Activated naive CD4-positive, alpha-beta T cell treated with anti-CD3 and anti-CD28 coated beads, Interleukin-2, amount 50 U/mL, for 72 hours (primary cell): ENCODE results near the gene ACTR3. TPM values are rescaled to one million over a fixed set of nuclear protein-coding genes. Genes with fewer than 3 reads are reported as not detected.

Experiments
- ATAC-seq, 2 donors: fragments of 150-1000 bp; cut with Tn5 transposase; 2 replicates each; pipeline ENCODE4 v1.10.0; 2021; ENCODE audit warnings: mild to moderate bottlenecking in 2 of 2, moderate library complexity in 2 of 2
- DNase-seq, 2 donors: peaks; one replicate each; pipeline ENCODE4 v3.0.0; 2021 to 2022; ENCODE audit warnings: low spot score in 2 of 2
- H3K27ac Mint-ChIP-seq, 2 donors: one replicate each; pipeline ENCODE4 v1.8.0; 2022; ENCODE audit warnings: mild to moderate bottlenecking in 2 of 2, mixed read lengths in 2 of 2
- H3K36me3 Mint-ChIP-seq, 2 donors: one replicate each; pipeline ENCODE4 v1.8.0; 2022; ENCODE audit warnings: mixed read lengths in 2 of 2
- H3K9me3 Mint-ChIP-seq, 2 donors: one replicate each; pipeline ENCODE4 v1.8.0; 2022; ENCODE audit warnings: mixed read lengths in 2 of 2
- total RNA-seq, 2 donors: library from RNA; stranded (reverse); gene quantifications; one replicate each; pipeline ENCODE4 v1.2.3, GENCODE V29; 2022

Gene ACTR3
- total RNA-seq, 2 donors from 2014 or later = 520 to 570 TPM

DNA sequence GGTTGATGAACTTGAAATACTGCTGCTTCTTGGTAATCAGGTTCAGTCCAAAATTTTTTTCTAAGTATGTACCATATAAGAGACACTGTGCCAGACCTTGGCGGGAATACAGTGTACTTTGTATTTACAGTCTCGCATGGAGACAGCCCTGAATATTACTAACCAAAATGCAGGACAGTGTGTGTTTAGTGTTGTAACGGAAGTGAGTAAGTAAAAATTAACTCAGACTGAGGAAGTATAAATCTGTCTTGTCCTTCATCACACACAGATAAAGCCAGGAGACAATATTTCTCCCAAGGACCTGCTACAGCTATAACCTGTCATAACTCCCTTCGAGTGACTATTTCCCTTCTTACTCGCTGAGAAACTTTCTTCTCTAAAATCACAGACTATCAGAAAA, 76.9 kb downstream of the ACTR3 start:
- DNase-seq (no peak), ATAC-seq (peak; percentile 18)
- no peaks in the 10 kb centered on the region for H3K9me3 Mint-ChIP-seq
- H3K36me3 Mint-ChIP-seq = no peaks in the 10 kb centered on the region
- H3K27ac Mint-ChIP-seq = no peak overlapping the region

DNA sequence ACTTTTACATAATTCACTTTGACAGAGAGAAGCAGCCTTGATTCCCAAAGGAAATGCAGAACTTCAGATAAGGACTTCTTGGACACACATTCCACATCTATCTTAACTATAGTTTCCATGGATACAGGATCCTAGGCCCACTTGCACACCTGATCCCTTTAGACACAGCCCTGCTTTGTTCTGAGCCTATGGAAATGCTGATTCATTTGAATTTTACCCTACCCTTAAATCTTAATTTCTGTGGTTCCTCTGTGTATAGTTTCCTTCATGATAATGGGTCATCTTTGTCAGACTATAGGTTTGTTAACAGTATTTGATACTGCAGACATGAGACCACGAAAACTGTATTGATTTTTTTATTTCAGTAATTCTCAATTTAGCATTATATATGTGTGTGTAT, 77.4 kb downstream of the ACTR3 start:
- peak; percentile 36 to 40 for ATAC-seq
- Mint-ChIP-seq H3K36me3 (no peaks in the 10 kb centered on the region), H3K27ac (no peak overlapping the region), H3K9me3 (no peaks in the 10 kb centered on the region)
- DNase-seq = no peak

DNA sequence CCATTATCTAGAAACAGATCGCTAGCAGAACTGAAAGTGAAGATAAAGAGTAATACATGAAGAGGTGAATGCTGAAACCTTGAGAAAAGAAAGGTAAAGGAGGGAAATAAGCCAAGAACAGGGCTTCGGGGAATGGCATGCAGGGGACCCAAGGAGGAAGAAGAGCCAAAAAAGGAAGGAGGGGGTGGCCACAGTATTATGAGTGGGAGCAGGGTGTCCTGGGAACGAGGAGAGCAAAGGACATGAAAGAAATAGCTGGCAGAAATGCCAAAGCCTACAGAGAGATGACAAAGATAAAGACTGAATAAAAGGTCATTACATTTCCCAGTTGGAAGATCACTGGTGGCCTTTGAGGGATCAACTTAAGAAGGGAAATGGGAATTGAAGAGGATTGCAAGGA, 82.9 kb downstream of the ACTR3 start:
- Mint-ChIP-seq H3K27ac (peak overlapping the region; percentile 15 to 25), H3K9me3 (no peaks in the 10 kb centered on the region), H3K36me3 (no peaks in the 10 kb centered on the region)
- DNase-seq (no peak), ATAC-seq (no peak)

DNA sequence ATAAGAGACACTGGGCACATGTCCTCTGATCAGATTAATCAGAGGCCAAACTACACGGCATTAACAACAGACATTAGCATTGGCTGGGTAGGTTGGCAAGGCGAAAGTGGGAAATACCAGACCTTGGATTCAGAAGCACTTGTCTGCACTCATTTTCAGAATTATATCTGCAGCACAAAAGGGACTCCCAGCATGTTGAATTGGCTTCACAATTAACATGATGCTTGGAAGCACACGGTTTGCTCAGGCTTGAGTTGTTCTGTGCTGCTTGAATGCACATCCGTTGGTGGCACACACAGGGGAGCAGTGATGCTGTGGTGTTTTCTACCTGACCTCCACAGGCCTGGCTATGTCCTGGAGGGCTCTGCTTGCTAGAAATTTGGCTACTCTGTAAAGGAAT, 83.9 kb downstream of the ACTR3 start:
- no peaks in the 10 kb centered on the region for H3K36me3 Mint-ChIP-seq
- no peak overlapping the region for H3K27ac Mint-ChIP-seq
- ATAC-seq (no peak), DNase-seq (no peak)
- H3K9me3 Mint-ChIP-seq = no peaks in the 10 kb centered on the region

DNA sequence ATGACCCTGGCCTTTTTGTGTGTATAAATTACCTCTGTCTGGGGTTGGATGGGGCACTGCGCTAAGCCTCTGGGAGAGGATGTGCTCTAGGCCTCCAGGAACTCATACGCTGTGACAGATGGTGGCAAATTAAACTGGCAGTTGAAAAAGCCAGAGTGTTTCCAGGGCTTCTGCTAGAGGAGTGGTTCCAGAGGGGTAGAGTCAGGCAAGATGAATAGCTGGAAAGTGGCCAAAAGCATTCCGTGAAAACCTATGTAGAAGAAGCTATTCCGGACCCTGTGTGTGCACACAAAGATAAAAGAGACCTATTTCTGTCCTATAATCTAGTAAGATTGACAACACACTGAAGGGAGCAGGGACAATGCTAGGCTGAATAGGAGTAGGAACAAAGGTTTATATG, 84.8 kb downstream of the ACTR3 start:
- no peak for DNase-seq
- no peaks in the 10 kb centered on the region for H3K9me3 Mint-ChIP-seq
- no peak for ATAC-seq
- peak overlapping the region; percentile 16 to 37 for H3K27ac Mint-ChIP-seq
- H3K36me3 Mint-ChIP-seq = no peaks in the 10 kb centered on the region

DNA sequence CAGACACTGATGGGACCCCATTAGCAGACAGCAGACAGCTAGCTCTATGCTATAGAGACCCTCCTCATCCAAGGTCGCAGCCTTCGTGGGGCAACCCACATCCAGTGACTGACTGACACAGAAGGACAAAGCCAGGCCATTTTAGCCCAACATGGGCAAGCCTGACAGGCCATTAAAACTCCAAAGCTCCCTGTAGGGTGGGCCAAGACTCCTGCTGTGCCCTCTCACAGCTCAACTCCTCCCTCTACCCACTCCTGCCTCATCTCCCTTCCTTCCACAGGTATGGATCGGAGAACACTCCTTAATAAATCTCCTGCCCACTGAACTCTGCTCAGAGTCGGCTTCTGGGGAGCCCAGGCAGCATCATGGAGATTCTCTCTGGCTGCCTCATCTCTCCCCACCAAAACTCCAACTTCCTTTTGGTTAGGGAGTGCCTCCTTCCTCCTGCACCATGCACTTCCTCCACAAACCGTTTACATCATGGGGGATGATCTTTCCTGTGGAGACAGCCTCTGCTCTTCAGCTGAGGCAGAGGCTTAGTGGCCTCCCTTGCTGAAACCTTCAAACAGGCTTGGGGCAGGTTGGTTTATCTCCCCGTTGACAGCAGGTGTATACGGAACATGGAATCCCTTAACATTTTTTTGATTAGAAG, 86.5 kb downstream of the ACTR3 start:
- Mint-ChIP-seq H3K36me3 (peaks cover 0 to 4% of the 10 kb centered on the region in 2 donors), H3K27ac (peak overlapping the region in 1 of 2 donors; percentile 8), H3K9me3 (no peaks in the 10 kb centered on the region)
- no peak for DNase-seq
- peak in 1 of 2 donors; percentile 10 for ATAC-seq

DNA sequence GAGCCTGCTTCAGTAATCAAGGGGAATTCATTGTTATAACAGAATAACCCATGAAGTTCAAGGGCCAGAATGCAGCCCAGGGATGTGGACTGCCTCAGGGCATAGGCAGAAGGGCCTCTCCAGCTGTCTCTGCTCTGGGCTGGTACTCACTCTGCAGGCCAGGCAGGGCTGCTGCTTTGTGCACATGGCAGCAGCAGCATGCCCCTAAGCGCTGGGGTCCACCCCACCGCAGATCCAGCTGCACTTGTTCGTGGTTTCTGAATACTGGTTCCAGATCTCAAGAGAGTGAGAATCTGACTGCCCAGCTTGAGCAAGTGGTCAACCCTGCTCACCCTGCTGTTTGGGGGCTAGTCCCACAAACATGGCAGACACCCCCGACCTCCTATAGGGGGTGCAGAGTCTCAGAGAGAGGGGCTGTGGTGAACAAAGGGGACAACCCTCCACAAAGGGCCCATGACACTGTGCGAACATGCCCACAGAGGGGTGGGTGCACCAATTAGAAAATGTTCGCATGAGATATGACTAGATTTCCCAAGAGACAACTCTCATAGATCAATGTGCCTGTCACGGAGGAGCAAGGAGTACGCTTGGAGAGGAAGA, 87.3 kb downstream of the ACTR3 start:
- no peaks in the 10 kb centered on the region for H3K9me3 Mint-ChIP-seq
- no peak for ATAC-seq
- H3K36me3 Mint-ChIP-seq = peaks cover 0 to 4% of the 10 kb centered on the region in 2 donors
- no peak for DNase-seq
- H3K27ac Mint-ChIP-seq = peak overlapping the region in 1 of 2 donors; percentile 8

DNA sequence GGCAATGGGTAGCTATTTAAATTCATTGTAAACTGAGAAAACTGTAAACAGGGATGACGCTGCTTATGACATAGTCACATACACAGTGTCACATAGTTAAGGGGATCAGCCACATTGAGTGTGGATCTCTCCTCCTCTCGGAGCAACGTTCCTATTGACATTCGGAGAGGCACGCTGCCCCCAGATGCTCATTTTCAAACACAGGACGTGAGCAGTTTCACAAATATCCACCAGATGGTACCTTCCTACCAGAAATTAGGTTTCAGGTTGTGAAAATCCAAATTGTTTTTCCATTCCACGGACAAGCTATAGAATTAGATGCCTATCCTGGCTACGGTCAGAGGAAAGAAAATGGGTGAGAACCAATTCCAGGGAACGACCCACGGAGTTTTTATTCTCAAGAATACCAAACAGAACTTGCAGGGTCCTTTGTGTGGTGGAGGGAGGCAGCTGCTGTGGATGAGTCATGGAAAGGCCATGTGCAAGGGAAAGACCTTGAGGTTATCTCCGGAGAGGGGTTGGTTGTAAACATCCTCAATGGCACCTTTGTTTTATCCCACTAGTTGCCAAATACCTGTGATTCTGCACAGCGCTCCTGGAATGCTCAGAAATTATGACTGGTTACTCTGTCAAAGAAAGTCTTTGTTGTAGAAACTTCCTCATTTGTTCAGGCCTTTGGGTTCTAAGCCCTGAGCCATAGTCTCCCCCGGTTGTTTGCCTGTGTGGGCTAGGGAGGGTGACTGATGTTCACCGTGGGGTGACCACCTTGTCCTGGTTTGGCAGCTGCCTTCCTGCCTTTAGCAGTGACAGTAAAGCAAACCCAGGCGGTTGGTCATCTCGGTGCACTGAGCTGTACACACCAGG, 88.0 kb downstream of the ACTR3 start:
- H3K27ac Mint-ChIP-seq = no peak overlapping the region
- H3K36me3 Mint-ChIP-seq = peaks cover 0 to 4% of the 10 kb centered on the region in 2 donors
- peak; percentile 9 to 35 for ATAC-seq
- H3K9me3 Mint-ChIP-seq = no peaks in the 10 kb centered on the region
- no peak for DNase-seq

DNA sequence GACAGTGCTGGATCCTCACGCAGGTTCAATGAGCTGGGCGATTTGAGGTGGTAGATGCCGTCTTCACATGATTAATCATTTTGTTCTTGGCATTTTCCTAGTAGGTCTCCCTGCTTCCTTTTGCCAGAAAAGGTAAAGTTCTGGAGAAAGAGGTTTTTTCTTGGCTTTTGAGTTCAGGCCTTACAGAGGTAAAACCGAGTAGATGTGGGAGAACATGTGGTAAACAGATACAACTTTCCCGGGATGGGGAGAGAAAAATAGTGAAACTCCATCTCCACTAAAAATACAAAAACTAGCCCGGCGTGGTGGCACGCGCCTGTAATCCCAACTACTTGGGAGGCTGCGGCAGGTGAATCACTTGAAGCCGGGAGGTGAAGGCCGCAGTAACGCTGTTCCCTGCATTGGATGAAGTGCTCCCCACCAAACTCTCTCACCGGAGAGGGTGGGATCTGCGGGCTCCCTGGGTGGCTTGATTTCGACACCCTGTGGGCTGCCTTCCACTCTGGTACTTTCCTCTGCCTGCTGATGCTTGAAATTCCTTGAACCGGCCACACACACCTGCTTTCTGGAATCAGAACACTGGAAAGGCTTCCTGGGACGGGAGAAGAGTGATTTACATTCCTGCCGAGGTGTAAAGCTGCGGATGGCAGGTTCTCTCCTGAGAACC, 88.8 kb downstream of the ACTR3 start:
- H3K27ac Mint-ChIP-seq = peak overlapping the region in 1 of 2 donors; percentile 89
- no peaks in the 10 kb centered on the region for H3K9me3 Mint-ChIP-seq
- no peak for DNase-seq
- no peak for ATAC-seq
- peaks cover 0 to 4% of the 10 kb centered on the region in 2 donors for H3K36me3 Mint-ChIP-seq

DNA sequence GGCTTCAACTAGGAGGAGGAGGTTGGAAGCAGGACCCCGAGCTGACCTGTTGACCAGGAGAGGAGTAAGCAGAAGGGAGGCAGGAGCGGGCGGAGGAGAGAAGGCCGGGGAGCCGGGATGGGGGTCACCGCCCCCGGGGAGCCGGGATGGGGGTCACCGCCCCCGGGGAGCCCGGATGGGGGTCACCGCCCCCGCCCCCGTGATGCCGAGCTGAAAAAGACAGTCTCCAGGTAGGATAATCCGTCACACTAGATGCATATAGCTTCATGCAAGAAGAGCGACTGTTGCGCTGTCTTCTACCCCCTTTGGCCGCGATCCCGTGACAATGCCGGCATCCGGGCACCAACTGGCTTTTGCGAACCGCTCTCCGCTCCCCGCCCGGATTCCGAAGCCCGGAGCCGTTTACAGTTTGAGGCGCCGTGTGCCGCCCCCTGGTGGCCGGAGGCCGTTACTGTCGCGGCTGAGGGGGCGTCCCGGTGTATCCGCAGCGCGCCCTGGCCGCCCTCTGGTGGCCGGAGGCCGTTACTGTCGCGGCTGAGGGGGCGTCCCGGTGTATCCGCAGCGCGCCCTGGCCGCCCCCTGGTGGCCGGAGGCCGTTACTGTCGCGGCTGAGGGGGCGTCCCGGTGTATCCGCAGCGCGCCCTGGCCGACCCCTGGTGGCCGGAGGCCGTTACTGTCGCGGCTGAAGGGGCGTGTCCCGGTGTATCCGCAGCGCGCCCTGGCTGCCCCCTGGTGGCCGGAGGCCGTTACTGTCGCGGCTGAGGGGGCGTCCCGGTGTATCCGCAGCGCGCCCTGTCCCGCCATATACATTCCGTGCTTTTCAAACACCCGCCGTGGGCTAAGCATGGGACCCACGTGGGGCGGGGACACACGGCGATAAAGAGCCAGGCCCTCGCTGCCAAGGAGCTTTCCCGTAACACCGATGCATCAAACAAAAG, 89.6 kb downstream of the ACTR3 start:
- Mint-ChIP-seq H3K9me3 (no peaks in the 10 kb centered on the region), H3K36me3 (peaks cover 0 to 4% of the 10 kb centered on the region in 2 donors), H3K27ac (peak overlapping the region; percentile 66 to 89)
- DNase-seq = peak; percentile 90
- ATAC-seq = peak; percentile 43 to 73

DNA sequence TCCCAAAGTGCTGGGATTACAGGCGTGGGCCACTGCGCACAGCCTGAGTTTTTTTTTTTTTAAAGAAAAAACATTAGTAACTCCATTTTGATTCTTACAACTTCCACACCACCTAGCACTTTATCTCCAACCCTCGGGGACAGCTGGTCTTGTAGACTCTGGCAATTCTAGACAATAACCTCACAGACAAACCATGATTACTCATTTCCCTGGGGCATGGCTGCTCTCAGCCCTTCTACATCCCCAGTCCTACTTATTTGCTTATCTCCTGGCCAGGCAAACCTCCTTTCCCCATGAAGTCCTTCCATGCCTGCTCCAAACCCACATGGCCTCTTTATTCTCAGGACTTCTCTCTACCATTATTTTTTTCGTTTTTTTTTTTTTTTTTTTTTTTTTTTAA, 91.1 kb downstream of the ACTR3 start:
- Mint-ChIP-seq H3K27ac (no peak overlapping the region), H3K9me3 (no peaks in the 10 kb centered on the region), H3K36me3 (peaks cover 0 to 8% of the 10 kb centered on the region in 2 donors)
- ATAC-seq (no peak), DNase-seq (no peak)

DNA sequence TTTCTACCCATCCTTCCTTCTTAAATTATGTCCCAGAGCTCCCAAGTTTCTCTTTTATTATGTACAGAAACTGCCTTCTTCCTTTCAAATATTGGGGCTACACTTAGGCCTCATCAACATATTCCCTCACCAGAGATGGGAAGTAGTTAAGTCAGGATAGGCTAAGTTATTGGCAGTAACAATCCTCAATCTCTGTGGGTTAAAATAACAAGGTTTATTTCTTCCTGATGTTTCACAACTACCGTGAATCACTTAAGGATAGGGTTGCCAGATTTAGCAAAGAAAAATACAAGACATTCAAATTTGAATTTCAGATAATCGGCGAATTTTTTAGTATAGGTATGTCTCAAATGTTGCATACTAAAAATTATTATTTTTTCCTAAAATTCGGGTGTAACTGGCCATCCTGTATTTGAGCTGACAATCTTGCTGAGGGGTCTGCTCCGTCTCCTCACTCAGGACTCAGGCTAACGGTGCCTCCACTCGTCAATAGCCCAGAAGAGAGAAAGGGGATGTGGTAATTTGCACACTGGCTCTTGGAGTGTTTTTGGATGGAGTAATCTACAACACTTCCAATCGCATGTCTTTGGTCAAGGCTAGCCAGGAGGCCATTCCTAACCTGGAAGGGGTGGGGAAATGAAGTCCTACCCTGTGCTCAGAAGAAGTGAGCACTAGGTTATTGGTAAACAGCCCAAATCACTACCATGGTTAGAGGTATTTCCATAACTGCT, 91.7 kb downstream of the ACTR3 start:
- Mint-ChIP-seq H3K27ac (no peak overlapping the region), H3K36me3 (peaks cover 0 to 8% of the 10 kb centered on the region in 2 donors), H3K9me3 (no peaks in the 10 kb centered on the region)
- ATAC-seq = no peak
- no peak for DNase-seq

DNA sequence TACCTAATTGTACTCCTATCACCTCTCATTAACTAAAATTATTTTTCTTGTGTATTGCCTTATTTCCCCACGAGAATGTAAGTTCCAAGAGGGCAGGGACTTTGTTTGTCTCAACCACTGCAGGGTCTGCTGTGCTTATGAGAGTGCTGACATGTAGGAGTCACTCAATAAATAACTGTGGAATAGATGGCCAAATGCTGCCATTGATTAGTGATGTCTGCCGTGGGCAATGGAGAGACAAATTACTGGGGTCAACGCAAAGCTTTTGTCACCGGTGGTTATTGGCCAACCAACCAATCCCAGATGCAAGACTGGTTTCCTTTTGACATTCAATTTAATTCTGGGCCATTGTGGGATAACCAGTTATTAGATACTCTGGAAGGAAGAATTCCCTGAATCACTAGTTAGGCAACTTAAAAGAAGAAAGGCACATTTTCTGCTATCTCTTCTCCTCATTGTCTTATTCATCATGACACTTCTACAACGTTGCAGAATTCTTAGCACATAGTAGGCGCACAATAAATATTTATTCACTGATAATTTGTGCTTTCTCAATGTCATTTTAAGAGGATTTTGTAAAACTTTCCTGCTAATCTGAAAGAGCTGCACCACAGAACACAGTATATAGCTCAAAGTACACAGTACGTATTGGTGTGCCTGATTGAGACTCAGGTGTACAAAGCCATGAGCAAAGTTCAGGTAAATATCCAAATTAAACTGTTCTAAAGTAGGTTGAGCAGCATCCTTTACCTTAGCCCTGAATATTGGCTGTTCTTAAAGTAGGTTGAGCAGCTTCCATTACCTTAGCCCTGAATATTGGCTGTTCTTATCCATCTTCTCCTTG, 95.9 kb downstream of the ACTR3 start:
- no peak overlapping the region for H3K27ac Mint-ChIP-seq
- ATAC-seq = no peak
- DNase-seq = no peak
- H3K36me3 Mint-ChIP-seq = peaks cover 0 to 4% of the 10 kb centered on the region in 2 donors
- H3K9me3 Mint-ChIP-seq = no peaks in the 10 kb centered on the region

DNA sequence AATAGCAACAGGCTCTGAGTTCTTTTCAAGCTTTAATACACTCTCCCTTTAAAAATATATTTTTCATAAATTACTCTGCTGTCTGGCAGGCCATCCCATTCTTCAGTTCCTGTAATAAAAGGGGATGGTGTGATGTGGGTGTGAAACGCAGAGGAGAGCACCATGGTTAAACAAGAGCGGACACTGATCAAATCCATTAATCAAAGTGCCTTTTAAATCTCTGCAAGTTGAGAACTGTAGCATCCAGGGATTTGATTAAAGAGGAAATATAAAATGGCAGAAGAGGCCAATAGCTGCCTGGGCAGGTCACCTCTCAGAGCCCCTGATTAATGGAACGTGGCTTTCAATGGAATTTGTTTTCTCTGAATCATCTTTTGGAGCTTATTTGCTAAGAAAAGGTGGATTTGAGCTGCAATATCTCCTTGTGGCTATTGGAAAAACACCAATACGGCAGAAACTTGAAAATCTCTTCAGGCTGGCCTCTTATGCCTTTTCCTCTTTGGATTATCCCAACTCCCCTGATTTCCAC, 96.9 kb downstream of the ACTR3 start:
- ATAC-seq = no peak
- DNase-seq = no peak
- H3K9me3 Mint-ChIP-seq = no peaks in the 10 kb centered on the region
- peaks cover 0 to 4% of the 10 kb centered on the region in 2 donors for H3K36me3 Mint-ChIP-seq
- H3K27ac Mint-ChIP-seq = no peak overlapping the region
